ENCODE data around the gene BMP6. TPM values are rescaled to one million over a fixed set of nuclear protein-coding genes. Genes with fewer than 3 reads are reported as not detected.
"Not testable (repeated sequence)": the region's sequence is repeated elsewhere in the genome, so short reads cannot be mapped to it uniquely, and the experiment has no call there.

Gene BMP6
- total RNA-seq, 2 donors from 2014 or later, result 1.0 to 2.1 TPM

GRCh38 chr6:7865781-7866180 lies 139.9 kb downstream of the BMP6 start:
- no peak for ATAC-seq
- DNase-seq, result no peak
- intact Hi-C loops (cut with DNase I, micrococcal nuclease), result no loop called here

- no peak for DNase-seq
- ATAC-seq, result no peak
- intact Hi-C loops (cut with DNase I, micrococcal nuclease), result no loop called here
Observed at GRCh38 chr6:7866526-7866925, 140.6 kb downstream of the BMP6 start.

- DNase-seq (no peak), ATAC-seq (no peak)
- intact Hi-C loops (cut with DNase I, micrococcal nuclease), result no loop called here
Observed at GRCh38 chr6:7868926-7869325, 143.0 kb downstream of the BMP6 start.

- intact Hi-C loops (cut with DNase I, micrococcal nuclease), result no loop called here
- no peak for ATAC-seq
- DNase-seq, result no peak
Observed at GRCh38 chr6:7878401-7878964, 152.6 kb downstream of the BMP6 start.

GRCh38 chr6:7879043-7879442 lies 153.1 kb downstream of the BMP6 start:
- no peak for ATAC-seq
- intact Hi-C loops (cut with DNase I, micrococcal nuclease), result no loop called here
- no peak for DNase-seq

- no peak for DNase-seq
- no peak for ATAC-seq
- intact Hi-C loops (cut with DNase I, micrococcal nuclease), result no loop called here
Observed at GRCh38 chr6:7879579-7879978, 153.7 kb downstream of the BMP6 start.

- DNase-seq (no peak), ATAC-seq (no peak)
- intact Hi-C loops (cut with DNase I, micrococcal nuclease), result no loop called here
Observed at GRCh38 chr6:7879980-7880717, 154.2 kb downstream of the BMP6 start.

- intact Hi-C loops (cut with DNase I, micrococcal nuclease), result no loop called here
- DNase-seq, result no peak
- no peak for ATAC-seq
Observed at GRCh38 chr6:7880718-7881107, 154.8 kb downstream of the BMP6 start.

GRCh38 chr6:7881765-7882500 lies 156.0 kb downstream of the BMP6 start:
- ATAC-seq (no peak), DNase-seq (no peak)
- intact Hi-C loops (cut with DNase I, micrococcal nuclease), result no loop called here

- DNase-seq, result no peak
- intact Hi-C loops (cut with DNase I, micrococcal nuclease), result no loop called here
- ATAC-seq, result no peak
Observed at GRCh38 chr6:7882505-7883257, 156.8 kb downstream of the BMP6 start.

GRCh38 chr6:7883381-7883780 lies 157.5 kb downstream of the BMP6 start:
- ATAC-seq (no peak), DNase-seq (no peak)
- intact Hi-C loops (cut with DNase I, micrococcal nuclease), result no loop called here

- no peak for DNase-seq
- intact Hi-C loops (cut with DNase I, micrococcal nuclease), result no loop called here
- no peak for ATAC-seq
Observed at GRCh38 chr6:7886132-7886531, 160.2 kb downstream of the BMP6 start.

GRCh38 chr6:7887278-7887991 lies 161.5 kb downstream of the BMP6 start:
- intact Hi-C loops (cut with DNase I, micrococcal nuclease), result no loop called here
- DNase-seq (no peak), ATAC-seq (no peak)

GRCh38 chr6:7888587-7889357 lies 162.9 kb downstream of the BMP6 start:
- intact Hi-C loops (cut with DNase I, micrococcal nuclease), result no loop called here
- no peak for ATAC-seq
- DNase-seq, result no peak

GRCh38 chr6:7891078-7891872 lies 165.4 kb downstream of the BMP6 start:
- intact Hi-C loops (cut with DNase I, micrococcal nuclease), result no loop called here
- ATAC-seq (no peak), DNase-seq (no peak)

GRCh38 chr6:7892367-7892766 lies 166.5 kb downstream of the BMP6 start:
- ATAC-seq; DNase-seq; intact Hi-C loops (cut with DNase I, micrococcal nuclease): not testable (repeated sequence)

- intact Hi-C loops (cut with DNase I, micrococcal nuclease), result no loop called here
- DNase-seq (no peak), ATAC-seq (no peak)
Observed at GRCh38 chr6:7893342-7893741, 167.4 kb downstream of the BMP6 start.
